ENCODE measurements around the gene SORCS1.

SORCS1 gene

GRCh38 chr10:106920538-106920937, 244.0 kb downstream of the SORCS1 start:
- no peak overlapping the region for H3K4me3 ChIP-seq (ENCODE audit: low read length)
- TF ChIP-seq CTCF (conservative IDR thresholded peaks at IDR 0.05; ENCODE audit: low read length) = no peak
- DNase-seq (ENCODE audit: low read depth) = no peak

- no peak for TF ChIP-seq CTCF (conservative IDR thresholded peaks at IDR 0.05; ENCODE audit: low read length)
- no peak for DNase-seq (ENCODE audit: low read depth)
- H3K4me3 ChIP-seq (ENCODE audit: low read length) = no peak overlapping the region
Observed at GRCh38 chr10:106919871-106920282, 244.6 kb downstream of the SORCS1 start.

GRCh38 chr10:106917452-106918055, 247.0 kb downstream of the SORCS1 start:
- TF ChIP-seq CTCF (conservative IDR thresholded peaks at IDR 0.05; ENCODE audit: low read length) = no peak
- DNase-seq (ENCODE audit: low read depth) = no peak
- H3K4me3 ChIP-seq (ENCODE audit: low read length) = no peak overlapping the region

DNA sequence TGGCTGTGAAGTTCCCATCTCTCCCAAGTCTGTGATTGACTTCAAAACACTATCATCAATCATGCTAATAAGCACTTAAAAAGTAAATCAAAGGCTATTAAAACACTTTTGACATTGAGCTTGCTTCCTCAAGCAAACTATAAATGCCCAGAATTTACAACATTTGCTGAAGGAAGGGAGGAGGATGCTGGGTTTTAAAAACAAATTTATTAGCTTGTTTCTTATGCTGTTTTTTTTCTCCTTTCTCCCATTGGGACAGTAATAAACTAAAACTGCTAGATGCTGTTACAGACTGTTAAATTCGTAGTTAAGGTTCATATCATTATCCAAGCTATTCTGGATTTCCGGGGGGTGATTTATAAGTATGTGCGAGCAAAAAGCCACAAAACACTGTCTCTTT, 250.5 kb downstream of the SORCS1 start:
- TF ChIP-seq CTCF (conservative IDR thresholded peaks at IDR 0.05; ENCODE audit: low read length) = no peak
- DNase-seq (ENCODE audit: low read depth) = no peak
- H3K4me3 ChIP-seq (ENCODE audit: low read length) = no peak overlapping the region

GRCh38 chr10:106913348-106913747, 251.2 kb downstream of the SORCS1 start:
- no peak overlapping the region for H3K4me3 ChIP-seq (ENCODE audit: low read length)
- no peak for DNase-seq (ENCODE audit: low read depth)
- TF ChIP-seq CTCF (conservative IDR thresholded peaks at IDR 0.05; ENCODE audit: low read length) = no peak

DNA sequence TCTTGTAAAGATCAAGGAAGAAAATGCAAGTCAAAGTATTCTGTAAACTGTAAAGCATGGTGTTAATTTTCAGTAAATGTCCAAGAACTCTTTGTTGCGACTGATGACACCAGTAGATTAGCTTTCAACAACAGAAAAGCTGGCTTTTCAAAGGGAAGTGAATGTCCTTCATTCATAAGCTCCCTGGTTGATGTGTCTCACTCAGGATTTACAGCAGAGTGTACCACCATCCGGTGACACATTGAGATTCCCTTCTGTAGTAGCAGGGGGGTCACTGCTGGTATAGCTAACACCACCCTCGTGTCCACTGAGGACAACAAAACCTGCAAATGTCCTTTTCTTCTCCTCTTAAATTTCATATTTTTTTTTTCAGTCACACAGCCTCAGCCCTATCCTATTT, 253.4 kb downstream of the SORCS1 start:
- DNase-seq (ENCODE audit: low read depth) = no peak
- TF ChIP-seq CTCF (conservative IDR thresholded peaks at IDR 0.05; ENCODE audit: low read length) = no peak
- H3K4me3 ChIP-seq (ENCODE audit: low read length) = no peak overlapping the region

DNA sequence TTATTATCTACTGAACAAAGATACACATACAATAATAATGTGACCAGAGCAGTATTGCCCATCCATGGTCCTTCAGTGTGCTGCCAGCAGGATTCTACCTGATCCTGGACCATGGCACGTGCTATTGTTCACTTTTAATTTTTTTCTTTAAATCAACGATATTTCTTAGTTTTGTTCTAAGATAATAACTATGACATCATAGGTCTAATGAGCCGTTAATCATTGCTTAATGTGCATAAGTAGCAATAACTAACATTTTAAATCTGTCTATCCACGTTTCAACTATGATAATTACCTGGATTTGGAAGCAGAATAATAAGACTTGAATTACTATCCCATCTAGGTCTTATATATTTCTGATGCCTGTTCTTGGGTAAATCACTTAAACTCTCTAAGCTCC, 253.8 kb downstream of the SORCS1 start:
- H3K4me3 ChIP-seq (ENCODE audit: low read length) = no peak overlapping the region
- no peak for TF ChIP-seq CTCF (conservative IDR thresholded peaks at IDR 0.05; ENCODE audit: low read length)
- DNase-seq (ENCODE audit: low read depth) = no peak

Measured in AG10803 (cell line).